ENCODE measurements around the gene RAB36.

The RAB36 gene

DNA sequence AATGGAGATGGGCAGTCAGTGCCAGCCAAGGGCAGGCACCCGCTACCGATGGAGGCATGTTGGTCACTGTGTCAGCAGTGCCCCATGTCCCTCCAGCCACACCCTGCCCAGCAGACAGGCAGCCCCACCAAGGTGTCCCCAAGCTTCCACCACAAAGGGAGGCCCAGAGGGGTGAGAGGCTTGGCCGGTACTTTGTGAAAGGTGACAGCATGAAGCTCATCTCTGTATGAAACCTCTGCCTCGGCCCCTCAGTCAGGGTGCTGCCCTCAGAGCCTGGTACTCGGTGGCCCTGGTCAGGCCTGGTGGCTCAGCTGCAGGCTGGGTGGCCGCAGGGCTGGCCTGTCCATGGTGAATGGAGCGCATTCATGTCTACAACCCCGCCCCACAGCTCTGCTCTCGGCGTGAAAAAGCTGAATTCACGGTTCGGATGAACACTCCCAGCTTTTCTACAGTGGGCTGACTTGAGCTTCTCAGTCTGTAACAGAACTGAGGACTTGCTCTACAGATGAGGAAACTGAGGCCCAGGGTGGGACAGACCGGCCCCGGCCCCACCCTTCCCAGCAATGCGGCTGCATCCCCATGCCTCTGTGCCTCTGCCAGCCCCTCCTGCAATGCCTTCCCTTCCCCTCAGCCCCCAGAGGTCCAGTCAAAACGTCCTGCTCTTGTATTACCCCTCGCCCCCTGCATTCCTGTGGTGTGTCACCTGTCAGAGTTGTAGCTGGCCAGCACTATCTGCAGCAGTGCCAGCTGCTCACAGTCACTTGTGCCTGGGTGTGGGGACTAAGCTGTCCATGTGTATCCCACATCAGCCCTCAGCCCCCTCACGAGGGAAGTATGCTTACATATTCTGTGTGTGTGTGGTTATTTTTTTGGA lies 31.2 kb upstream of the RAB36 start:
- Histone ChIP-seq H3K27me3 (no peaks in the 10 kb centered on the region), H3K4me3 (no peak overlapping the region), H3K4me1 (no peaks in the 10 kb centered on the region), H3K36me3 (no peaks in the 10 kb centered on the region), H3K27ac (no peak overlapping the region), H3K9me3 (no peaks in the 10 kb centered on the region)
- no peak for DNase-seq
- intact Hi-C loops (cut with DNase I; ENCODE audit: low total_unique reads): no loop called here
- TF ChIP-seq, protein P1, sequence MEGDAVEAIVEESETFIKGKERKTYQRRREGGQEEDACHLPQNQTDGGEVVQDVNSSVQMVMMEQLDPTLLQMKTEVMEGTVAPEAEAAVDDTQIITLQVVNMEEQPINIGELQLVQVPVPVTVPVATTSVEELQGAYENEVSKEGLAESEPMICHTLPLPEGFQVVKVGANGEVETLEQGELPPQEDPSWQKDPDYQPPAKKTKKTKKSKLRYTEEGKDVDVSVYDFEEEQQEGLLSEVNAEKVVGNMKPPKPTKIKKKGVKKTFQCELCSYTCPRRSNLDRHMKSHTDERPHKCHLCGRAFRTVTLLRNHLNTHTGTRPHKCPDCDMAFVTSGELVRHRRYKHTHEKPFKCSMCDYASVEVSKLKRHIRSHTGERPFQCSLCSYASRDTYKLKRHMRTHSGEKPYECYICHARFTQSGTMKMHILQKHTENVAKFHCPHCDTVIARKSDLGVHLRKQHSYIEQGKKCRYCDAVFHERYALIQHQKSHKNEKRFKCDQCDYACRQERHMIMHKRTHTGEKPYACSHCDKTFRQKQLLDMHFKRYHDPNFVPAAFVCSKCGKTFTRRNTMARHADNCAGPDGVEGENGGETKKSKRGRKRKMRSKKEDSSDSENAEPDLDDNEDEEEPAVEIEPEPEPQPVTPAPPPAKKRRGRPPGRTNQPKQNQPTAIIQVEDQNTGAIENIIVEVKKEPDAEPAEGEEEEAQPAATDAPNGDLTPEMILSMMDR (IDR thresholded peaks at IDR 0.05): no peak

GRCh38 chr22:23114721-23115020 lies 30.6 kb upstream of the RAB36 start:
- no peaks in the 10 kb centered on the region for H3K4me1 ChIP-seq
- TF ChIP-seq, protein P1 (IDR thresholded peaks at IDR 0.05): no peak
- intact Hi-C loops (cut with DNase I; ENCODE audit: low total_unique reads): no loop called here
- H3K36me3 ChIP-seq: no peaks in the 10 kb centered on the region
- H3K27me3 ChIP-seq: no peaks in the 10 kb centered on the region
- H3K9me3 ChIP-seq: no peaks in the 10 kb centered on the region
- no peak overlapping the region for H3K4me3 ChIP-seq
- H3K27ac ChIP-seq: no peak overlapping the region
- DNase-seq: no peak

DNA sequence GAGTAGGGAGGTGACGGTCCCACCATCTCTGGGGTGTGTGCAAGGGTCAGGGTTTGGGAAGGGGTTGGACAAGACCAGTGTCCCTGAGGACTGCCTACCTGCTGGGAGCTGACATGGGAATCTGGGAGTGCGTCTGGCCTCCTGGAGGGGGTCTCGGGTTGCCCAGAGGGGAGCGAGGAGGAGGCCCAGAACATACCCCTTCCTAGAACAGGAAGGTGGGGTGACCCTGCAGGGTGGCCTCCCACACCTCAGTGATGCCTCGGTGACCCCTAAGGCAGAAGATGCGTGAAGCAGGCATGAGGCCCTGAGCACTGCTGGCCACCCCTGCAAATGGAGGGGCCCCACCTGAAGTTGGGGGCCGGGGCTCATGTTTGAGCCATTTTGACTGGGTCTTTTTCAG lies 29.9 kb upstream of the RAB36 start:
- Histone ChIP-seq H3K27me3 (no peaks in the 10 kb centered on the region), H3K4me1 (no peaks in the 10 kb centered on the region), H3K27ac (no peak overlapping the region), H3K36me3 (no peaks in the 10 kb centered on the region), H3K9me3 (no peaks in the 10 kb centered on the region), H3K4me3 (no peak overlapping the region)
- intact Hi-C loops (cut with DNase I; ENCODE audit: low total_unique reads): no loop called here
- TF ChIP-seq, protein P1 (IDR thresholded peaks at IDR 0.05): no peak
- DNase-seq: no peak

DNA sequence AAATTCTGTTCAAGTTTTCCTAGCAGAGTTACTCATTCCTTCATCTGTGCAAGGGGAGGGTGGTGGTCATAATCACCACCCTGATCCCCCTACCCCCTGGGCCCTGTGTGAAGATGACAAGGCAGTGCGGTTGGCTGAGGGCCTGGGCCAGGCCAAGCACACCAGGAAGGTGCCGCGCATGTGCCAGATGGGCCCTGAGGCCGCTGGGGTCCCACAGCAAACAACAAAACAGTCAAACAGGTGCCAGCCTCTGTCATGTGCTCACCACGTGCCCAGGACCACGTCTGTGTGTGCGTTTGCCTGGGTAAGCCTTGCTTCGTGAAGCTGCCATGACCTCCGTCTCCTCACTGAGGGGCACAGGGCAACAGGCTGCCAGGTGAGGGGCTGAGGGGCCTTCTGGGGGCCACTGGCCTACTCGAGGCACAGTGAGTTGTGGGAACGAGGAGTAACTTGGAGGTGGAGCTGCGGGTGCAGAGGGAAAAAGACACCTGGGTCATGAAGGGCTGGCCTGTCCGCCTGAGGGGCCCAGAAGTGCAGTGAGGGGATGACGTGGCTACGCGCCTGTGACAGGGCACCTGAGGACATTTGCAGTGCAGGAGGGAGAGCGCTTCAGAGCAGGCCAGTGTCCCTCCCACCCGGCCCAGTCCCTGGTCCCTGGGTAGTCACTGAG lies 29.3 kb upstream of the RAB36 start:
- TF ChIP-seq, protein P1 (IDR thresholded peaks at IDR 0.05): no peak
- no peaks in the 10 kb centered on the region for H3K4me1 ChIP-seq
- no peaks in the 10 kb centered on the region for H3K27me3 ChIP-seq
- no peak for DNase-seq
- intact Hi-C loops (cut with DNase I; ENCODE audit: low total_unique reads): no loop called here
- no peaks in the 10 kb centered on the region for H3K36me3 ChIP-seq
- no peaks in the 10 kb centered on the region for H3K9me3 ChIP-seq
- H3K27ac ChIP-seq: no peak overlapping the region
- no peak overlapping the region for H3K4me3 ChIP-seq

GRCh38 chr22:23116506-23117263 lies 28.6 kb upstream of the RAB36 start:
- Histone ChIP-seq H3K4me1 (no peaks in the 10 kb centered on the region), H3K4me3 (no peak overlapping the region), H3K9me3 (no peaks in the 10 kb centered on the region), H3K36me3 (no peaks in the 10 kb centered on the region), H3K27me3 (no peaks in the 10 kb centered on the region), H3K27ac (no peak overlapping the region)
- no peak for DNase-seq
- TF ChIP-seq, protein P1 (IDR thresholded peaks at IDR 0.05): no peak
- intact Hi-C loops (cut with DNase I; ENCODE audit: low total_unique reads): no loop called here
